NCI-H446 treated with DMSO at 0.1 percent for 48 hours (cell line): ENCODE data around the gene GPD1.

Experiments used
- DNase-seq: peaks from one replicate; lab custom pipeline; 2025; lab: John Stamatoyannopoulos, UW

The GPD1 gene

DNA sequence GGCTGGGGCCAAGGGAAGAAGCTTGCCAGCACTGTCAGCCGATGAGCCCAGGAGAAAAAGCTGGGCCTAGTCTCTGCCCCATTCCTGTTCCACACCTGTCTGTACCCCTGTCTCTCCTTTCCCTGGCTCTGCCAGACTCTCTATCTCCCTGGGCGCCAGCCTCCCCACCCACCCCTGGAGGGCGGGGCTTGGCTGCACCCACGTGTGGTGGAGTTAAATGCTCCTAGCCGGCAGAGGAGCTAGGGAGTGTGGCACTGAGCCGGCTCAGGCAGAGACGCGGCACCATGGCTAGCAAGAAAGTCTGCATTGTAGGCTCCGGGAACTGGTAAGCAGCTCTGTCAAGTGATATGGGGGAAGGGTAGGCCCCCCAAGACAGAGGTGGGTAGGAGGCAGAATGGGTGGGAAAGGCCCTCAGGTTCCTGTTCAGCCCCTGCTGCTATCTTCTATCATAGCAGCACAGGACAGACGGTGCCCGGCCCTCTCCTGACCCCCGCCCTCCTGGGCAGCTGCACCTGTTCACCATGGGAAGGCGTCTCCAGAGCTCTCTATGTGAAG, at the start of gene GPD1:
Gene GPD1, plus strand, starts transcription at position 242 of the 555 bp plus-strand sequence. Its CDS starts 43 bp downstream, at position 285.
- DNase-seq: no peak

DNA sequence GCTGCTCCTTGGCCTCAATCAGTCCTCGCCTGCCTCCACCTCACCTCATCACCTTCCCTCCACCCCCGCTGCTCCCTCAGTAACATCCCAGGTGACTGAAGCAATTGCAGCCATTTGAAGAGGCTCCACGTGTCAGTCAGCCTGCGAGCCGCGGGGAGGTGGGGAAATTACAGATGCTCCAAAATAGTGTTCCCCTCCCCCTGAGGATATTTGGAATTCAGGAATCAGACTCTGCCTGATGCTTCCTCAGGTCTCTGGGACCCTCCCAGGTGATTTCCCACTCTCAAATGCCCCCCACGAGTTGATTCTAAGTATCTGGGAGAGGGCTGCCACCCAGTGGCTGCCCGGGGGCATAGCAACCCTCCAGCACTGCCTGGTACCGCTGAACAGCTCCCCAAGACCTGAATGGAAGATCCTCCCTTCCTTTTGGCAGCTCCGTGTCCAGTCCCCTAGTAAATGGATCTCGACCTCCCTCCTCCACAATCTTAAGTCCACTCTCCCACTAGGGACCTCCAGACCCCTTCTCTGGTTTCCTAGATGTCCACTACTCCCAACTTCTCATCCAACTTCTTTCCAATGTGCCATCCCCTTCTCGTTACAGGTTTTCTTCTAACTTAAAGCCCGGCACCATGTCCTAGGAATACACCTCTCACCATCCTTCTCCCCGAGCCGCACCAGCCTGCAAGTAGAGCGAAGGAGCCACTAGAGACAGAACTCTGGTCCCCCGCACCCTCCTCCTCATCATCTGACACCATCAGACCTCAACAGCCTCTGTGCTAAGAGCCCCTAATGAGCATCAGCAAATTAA, 47.8 kb upstream of the GPD1 start:
- DNase-seq: peak; percentile 10

DNA sequence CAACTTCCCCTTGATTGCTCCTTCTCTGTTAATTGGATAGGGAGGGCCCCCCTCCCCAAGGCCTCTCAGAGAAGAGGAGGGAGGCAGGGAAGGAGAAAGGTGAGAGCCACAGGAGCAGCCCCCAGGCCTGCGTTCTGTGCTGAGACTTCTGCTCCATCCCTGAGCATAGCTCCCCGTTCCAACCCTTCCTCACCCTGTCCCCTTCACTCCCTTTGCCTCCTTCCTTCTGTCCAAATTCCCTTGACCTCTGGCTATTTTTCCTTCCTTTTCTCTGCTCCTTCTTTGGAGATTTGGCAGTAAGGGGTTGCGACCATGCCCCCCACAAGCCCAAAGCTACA, 47.2 kb upstream of the GPD1 start:
- no peak for DNase-seq

DNA sequence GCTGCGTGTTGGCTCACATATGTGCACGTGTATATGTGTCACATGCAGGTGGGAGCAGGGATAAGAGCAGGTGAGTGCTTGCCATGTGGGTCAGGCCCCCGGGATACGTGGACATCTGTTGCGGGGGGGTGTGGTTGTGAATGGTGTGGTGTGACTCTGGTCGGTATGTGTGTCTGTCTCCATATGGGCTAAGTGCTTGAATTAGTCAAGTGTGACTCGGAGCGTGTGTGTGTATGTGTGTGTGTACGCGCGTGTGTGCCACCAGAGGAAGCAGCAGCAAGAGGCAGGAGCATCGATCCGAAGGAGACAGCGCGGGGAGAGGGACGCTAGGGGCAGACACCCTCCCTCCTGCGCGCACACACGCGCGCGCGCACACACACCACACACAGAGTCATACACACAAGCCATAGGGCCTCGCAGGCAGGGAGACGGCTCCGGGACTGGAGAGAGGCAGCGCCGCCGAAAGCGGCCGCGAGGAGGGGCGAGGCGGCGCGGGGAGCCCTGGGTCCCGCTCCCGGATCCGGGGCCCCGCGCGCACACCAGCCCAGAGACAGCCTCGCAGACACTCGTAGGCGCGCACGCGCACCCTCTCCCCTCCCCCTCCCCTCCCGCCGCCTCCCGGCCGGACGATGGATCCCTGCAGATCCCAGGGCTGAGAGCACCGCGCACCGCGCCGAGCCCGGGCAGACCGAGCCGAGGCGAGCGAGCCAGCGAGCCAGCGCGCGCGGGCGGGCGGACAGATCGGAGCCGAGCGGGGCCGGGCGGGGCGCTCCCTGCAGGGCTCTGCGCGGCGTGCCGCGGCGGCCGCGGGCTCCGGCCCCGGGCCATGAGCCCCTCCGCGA, 46.6 kb upstream of the GPD1 start, which contains the start of gene ASIC1:
Gene ASIC1, plus strand, starts transcription at position 597 of the 842 bp plus-strand sequence. CDS start 1,171 bp downstream, outside the sequence.
- peak; percentile 29 for DNase-seq

DNA sequence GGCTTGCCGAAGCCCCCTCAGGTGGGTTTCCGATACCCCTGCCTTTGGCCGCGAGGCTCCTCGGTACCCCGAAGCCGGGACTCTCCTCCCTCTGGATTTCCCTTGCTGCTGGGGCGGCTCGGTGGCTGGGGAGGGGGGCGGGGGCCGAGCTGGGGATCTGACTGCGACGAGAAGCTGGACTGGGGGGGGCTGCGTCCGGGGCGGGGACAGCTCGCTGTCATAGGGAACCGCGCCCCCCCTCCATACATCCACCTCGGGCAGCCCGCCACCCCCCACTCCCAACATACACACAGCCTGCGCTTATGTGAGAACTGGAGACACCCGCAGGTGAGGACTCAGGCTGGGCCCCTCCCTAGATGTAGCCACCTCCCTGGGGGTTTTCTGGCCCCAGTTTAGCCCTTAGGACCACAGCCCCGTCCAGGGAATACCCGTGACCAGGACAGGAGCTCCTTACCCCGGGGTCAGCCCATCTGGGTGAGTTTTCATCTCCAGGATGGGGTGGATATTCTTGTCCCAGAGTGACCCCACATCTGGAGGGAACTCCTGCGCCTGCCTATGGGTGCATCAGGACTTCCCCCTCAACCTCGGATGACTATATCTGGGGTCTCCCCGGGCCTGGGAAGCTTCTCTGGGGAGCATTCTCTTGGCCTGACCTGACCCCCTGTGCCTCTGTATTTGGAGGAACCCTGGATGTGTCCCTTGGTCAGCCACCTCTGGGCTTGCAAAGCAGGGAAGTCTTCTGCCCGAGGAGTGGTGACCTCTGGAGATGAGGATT, 45.7 kb upstream of the GPD1 start:
- DNase-seq: no peak

DNA sequence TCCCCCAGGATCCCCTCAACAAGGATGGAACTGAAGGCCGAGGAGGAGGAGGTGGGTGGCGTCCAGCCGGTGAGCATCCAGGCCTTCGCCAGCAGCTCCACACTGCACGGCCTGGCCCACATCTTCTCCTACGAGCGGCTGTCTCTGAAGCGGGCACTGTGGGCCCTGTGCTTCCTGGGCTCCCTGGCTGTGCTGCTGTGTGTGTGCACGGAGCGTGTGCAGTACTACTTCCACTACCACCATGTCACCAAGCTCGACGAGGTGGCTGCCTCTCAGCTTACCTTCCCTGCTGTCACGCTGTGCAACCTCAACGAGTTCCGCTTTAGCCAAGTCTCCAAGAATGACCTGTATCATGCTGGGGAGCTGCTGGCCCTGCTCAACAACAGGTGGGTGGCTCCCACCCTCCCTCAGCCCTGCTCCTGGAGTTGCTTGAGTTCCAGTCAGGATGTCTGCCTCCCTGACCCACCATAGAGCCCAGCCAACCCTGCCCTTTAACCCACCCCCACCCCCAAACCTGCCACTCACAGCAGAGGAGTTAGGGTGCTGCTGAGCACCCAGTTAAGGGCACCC, 45.0 kb upstream of the GPD1 start:
- DNase-seq: no peak

DNA sequence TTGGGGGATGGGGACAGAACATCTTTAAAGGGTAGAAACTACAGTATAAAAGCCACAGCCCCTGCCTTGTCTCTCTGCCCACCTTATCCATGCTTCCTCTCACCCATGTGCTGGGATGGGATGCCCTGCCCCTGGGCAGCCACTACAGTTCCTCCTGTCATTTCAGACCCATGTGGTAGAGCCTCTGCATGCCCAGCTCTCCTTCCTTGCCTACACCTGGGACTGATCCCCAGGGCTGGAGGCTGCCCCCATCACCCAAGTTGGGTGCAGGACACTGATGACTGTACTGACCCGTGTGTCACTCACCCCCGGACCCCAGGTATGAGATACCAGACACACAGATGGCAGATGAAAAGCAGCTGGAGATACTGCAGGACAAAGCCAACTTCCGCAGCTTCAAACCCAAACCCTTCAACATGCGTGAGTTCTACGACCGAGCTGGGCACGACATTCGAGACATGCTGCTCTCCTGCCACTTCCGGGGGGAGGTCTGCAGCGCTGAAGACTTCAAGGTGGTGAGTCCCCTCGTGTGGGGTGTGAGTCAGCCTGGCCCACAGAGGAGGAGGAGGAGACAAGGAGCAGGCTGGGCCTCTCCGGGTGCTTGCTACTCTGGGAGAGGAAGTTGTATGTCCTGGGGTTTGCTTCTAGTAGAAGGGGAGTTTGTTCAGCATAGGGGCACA, 44.2 kb upstream of the GPD1 start:
- DNase-seq: no peak

DNA sequence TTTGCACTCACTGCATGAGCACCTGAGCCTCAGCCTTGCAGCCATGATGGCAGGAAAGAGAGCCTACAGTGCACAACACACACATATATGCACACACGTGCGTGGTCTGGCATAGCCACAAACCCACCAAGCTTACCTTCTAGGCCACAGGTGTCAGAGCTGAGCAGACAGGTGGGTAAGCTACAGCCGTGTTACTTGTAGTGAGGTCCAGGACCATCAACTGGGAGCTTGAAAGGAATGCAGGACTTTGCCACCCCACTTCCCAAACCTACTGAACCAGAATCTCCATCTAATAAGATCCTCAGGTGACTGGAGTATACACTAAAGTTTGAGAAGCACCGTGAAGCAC, 43.7 kb upstream of the GPD1 start:
- DNase-seq: no peak

DNA sequence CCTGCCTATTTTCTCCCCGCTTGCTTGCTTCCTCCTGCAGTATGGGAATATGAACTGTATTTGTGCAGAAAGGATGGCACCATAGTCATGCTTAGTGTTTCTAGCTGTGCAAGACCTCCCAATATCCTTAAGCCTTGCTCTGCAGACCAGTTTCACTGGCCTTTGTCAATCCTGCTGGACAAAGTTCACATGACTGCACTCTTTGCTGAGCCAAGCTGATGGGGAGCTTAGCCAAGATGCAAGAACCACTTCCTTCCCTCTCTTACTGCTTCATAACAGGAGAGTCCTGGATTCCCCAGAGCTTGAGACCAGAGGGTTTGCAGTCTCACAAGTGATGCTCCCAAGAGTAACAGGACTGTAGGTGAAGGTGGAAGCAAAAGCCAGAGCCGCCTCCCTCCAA, 42.6 kb upstream of the GPD1 start:
- DNase-seq: no peak

DNA sequence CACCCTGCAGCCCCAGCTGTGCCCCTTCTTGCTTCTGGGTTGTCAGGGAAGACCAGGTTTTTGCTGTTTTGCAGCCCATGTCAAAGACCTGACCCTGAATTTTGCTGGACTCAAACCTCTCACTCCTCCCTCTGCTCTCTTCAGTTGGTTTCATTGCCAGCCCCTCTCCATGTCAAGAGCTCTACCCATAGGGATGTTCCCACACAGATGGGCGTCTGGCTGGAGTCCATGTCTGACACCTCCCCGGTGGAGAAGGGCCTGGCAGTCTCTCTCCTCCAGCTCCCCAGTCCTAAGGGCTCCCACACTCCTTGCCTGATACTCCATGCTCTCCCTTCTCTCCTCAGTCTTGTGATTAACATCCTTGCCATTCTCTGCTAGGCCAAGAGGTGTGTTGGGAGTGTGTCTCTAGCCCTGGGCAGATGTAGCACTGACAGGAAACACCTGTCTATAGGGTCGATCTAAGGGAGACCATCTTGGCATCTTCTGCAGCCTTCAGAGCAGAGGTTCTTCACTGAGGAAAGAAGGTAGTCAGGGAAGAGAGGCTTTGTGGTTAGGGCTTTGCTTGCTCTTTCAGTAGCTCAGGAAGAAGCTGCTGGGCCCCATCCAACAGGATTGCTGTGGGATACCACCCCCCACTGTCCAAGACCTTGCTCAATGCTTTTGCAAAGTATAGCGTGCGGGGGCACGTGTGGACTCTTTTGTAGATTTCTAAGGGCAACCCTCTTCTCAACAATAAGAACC, 41.7 kb upstream of the GPD1 start:
- no peak for DNase-seq

DNA sequence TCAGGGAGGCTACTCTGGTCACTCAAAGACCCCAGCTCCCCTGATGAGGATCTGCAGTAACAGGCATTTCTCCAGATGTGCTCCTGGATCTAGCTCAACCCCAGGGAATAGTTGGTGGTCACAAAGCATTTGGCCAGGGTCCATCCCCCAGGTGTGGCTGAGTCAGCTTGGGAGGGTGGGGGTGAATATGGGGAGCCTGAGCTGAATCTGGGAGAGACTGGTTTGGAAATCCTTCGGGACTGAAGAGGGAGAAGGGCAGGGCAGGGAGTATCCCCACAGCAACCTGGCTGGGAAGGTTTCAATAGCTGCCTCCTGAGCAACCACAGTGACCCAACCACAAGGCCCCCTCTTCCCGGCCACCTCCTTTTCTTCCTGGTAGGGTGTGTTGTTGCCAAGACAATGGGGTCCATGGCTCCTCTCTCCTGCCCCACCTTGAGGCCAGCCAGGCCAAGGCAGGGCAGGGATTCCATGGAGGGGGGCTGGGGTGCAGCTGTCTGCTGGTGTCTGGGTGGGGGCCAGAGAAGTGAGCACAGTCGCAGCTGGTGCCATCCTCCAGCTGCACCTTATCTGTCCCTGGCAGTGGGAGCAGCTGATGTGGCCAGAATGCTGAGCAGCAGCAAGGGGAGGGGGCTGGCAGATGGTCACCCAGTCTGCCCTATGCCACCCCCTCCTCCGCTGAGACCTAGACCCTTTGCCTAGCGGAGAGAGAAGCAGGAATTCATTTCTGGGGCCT, 40.9 kb upstream of the GPD1 start:
- no peak for DNase-seq

DNA sequence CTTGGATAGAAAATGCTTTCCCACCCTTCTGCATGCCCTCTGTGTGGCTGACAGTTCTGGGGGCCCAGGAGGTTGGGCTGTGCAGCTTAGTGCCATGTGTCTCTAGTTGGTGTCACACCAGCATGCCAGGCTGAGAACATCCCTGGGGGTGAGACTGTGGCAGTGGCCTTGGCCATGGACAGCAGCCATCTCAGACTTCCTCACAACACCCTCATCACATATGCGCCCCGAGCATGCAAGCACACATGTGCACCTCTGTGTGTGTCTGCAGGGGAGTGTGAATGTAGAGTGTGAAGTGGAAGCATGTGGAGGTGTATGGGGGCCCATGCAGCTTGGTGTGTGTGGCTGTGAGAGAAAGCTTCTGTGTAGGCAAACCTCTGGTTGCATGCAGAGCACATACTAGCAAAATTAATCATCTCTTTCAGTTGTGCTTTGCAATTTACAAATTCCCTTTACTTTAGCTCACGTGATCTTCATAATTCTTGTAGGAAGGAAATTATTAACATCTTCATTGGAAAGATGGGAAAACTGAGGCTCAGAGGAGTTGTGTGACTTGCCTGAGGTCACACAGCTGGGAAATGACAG, 38.0 kb upstream of the GPD1 start:
- DNase-seq: no peak

DNA sequence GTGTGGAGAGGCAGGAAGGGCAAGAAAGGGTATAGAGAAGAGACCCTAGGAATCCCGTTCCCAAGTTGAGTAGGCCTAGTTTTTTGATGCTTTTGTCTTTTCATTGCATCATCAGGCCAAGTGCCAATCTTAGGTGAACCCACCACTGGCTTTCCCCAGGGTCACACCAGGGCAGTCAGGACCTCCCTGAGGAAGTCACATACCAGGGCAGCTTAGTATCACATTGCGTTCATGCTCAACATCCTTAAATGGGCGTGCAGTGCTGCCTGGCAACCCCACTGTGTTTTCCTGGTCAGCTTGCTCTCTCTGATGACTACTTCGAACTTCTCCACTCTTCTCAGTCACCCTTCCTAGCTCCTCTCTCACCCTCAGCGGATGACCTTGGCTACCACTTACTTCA, 37.4 kb upstream of the GPD1 start:
- no peak for DNase-seq

DNA sequence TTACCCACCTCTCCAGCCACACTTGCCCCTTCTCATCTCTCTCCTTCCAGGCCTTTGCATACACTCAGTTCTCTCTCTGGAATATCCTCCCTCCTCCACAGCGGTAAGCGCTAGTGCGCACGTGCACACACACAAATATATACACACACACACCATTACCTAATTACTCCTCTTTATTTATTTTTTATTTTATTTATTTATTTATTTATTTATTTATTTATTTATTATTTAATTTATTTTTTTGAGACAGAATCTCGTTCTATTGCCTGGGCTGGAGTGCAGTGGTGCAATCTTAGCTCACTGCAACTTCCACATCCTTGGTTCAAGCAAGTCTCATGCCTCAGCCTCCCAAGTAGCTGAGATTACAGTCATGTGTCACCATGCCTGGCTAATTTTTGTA, 34.7 kb upstream of the GPD1 start:
- no peak for DNase-seq

DNA sequence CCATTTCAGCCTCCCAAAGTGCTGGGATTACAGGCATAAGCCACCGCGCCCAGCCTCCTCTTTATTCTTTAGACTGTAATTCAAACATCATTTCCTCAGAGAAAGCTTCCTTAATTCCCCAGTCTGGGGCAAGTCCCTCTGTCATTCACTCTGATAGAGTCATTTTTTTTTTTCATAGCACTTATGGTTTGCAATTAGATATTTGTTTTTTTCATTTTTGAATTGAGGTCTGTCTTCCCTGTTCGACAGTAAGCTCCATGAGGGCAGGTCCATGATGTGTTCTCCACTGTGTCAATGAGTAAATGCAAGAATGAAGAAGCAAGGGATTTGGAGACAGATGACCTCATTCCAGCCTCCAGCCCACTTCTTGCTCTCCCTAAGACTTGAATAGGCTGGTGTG, 34.3 kb upstream of the GPD1 start:
- DNase-seq: no peak

DNA sequence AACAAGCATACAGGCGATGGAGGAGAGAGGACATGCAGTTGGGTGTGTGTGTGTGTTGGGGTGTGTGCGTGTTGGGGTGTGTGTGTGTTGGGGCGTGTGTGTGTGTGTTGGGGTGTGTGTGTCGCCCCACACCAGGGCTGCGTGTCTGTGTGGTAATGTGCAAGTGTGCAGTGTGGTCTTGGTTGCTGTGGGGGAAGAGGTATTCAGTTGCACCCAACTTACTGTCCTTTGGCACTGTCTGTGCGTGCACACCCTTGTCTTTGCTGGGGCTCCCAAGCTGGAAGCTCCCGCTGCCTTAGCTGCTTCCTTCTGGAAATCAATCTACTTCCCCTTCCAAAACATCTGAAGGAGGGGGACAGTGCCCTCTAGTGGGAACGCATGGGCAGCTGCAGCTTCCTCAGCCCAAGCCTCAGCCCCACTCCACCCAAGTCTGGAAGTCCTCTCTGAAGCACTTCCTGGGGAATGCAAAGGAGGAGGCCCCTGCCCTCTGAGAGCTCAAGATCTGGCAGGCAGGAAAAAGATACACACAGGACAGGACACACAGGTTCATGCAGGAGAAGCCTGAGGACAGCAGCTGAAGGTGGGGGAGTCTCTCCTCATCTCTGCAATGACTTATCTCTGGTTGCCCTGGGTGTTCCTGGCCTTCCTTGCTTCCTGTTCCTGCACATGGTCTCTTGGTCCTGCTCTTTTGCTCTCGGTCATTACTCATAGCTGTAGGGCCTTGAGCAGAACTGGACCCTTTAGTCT, 33.3 kb upstream of the GPD1 start:
- DNase-seq: peak; percentile 40

DNA sequence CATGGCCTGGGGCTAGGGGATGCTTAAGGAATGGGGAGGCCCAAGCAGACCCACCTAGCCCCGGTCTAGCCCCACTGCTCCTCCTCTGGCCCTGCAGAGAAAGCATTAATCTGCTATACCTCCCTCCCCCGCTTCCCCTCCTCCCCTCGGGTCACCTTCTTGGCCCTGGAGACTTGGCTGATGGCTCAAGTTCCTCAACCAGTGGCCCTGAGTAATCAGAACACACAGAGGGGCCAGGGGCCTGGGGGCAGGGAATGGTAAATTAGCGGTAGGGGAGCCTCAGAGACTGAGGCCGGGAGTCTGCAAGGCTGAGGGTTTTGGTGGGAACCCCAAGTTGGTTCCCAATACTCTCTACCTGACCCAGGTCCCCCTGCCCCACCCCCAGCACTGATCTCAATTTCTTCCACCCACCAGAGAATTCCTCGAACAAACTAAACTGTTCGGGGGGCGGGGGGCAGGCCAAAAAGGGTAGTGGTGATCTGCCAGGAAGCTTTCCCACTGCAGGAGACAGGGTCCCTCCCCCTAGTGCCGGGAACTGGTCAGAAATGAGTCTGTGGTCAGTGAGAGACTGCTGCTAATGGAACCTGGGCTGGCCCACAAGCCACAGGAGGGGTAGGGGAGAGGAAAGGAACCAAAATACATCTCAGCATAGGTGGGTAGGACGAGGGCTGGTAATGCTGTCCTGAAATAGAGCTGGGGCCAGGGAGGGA, 31.5 kb upstream of the GPD1 start:
- DNase-seq: no peak

DNA sequence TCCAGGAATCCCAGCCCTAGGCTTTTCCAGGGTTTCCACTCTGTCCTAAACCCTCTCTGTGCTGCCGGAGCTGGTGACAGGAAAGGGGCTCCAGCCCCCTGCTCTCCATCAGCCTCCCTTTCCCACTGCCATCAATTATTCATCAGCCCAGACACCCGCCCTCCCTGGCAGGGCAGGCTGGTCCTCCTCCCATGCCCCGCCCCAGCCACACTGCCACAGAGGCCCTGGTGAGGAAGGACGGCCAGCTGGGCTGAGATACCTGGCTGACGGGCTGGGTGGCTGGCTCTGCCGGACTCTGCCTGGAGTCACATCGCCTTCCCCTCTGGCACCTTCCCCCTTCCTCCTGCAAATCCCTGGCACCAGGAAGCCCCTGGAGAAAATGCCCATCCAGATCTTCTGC, 30.6 kb upstream of the GPD1 start:
- DNase-seq: no peak
